ENCODE results near the gene WNT11.

Gene WNT11

DNA sequence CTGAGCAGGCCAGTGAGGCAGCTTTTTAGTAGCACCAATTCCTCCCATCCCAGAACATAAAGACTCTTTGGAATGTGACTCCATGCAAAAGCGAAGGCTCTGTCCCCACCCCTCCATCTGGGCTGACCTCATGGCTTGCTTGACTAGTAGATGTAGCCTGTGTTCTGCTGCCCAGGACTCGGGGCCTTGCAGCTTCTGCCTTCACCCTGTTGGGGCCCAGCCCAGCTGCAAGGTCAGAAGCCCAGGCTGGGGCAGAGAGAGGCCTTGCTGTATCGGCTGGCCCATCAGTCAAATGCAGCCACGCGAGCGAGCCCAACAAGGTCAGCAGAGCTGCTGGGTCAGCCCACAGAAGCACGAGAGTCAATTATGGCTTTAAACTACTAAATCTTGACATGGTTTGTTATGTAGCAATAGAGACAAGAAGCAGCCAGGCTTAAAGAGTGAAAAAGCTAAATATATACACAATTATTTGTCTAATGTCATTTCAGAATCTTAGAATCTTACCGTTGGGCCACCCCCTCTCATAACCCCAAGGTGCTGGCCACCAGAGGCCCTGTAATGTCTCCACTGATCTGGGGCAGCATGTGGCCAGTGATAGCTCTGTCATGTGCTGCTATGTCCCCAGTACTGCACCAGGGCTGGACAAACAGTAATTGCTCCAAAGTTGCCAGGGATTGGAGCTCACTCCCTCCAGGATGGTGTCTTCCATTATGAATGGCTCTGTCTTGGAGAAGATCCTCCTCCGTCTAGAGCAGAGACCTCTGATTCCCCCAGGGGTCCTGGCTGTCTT is 10.4 kb upstream of the WNT11 start:
- Histone ChIP-seq H3K9ac (ENCODE audit: low read length) (no peak overlapping the region), H3K4me1 (ENCODE audit: low read length) (no peaks in the 10 kb centered on the region), H3F3A (ENCODE audit: insufficient read depth, low read length) (no peaks in the 10 kb centered on the region), H2AFZ (ENCODE audit: low read length) (no peak overlapping the region), H3K4me3 (ENCODE audit: low read length) (no peak overlapping the region), H3K27ac (ENCODE audit: low read length) (no peak overlapping the region), H3K36me3 (replicated peaks; ENCODE audit: insufficient read depth, low read length) (no peaks in the 10 kb centered on the region), H3K9me3 (replicated peaks; ENCODE audit: insufficient read depth, low read length) (no peaks in the 10 kb centered on the region), H3K4me2 (ENCODE audit: low read depth, low read length) (no peak overlapping the region), H3K9me2 (replicated peaks; ENCODE audit: insufficient read depth, low read length) (no peaks in the 10 kb centered on the region), H3K79me2 (ENCODE audit: low read length) (no peaks in the 10 kb centered on the region), H3K27me3 (replicated peaks; ENCODE audit: insufficient read depth, low read length) (peaks cover 4% of the 10 kb centered on the region), H4K20me1 (ENCODE audit: insufficient read depth, low read length) (no peaks in the 10 kb centered on the region)
- TF ChIP-seq EZH2 (optimal IDR thresholded peaks at IDR 0.05; ENCODE audit: low read depth, low read length): no peak
- TF ChIP-seq, protein P1, sequence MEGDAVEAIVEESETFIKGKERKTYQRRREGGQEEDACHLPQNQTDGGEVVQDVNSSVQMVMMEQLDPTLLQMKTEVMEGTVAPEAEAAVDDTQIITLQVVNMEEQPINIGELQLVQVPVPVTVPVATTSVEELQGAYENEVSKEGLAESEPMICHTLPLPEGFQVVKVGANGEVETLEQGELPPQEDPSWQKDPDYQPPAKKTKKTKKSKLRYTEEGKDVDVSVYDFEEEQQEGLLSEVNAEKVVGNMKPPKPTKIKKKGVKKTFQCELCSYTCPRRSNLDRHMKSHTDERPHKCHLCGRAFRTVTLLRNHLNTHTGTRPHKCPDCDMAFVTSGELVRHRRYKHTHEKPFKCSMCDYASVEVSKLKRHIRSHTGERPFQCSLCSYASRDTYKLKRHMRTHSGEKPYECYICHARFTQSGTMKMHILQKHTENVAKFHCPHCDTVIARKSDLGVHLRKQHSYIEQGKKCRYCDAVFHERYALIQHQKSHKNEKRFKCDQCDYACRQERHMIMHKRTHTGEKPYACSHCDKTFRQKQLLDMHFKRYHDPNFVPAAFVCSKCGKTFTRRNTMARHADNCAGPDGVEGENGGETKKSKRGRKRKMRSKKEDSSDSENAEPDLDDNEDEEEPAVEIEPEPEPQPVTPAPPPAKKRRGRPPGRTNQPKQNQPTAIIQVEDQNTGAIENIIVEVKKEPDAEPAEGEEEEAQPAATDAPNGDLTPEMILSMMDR (IDR thresholded peaks at IDR 0.05; ENCODE audit: low read length): no peak
- no peak for TF ChIP-seq EZH2phosphoT487 (IDR thresholded peaks at IDR 0.05; ENCODE audit: low read length)
- no peak for DNase-seq

DNA sequence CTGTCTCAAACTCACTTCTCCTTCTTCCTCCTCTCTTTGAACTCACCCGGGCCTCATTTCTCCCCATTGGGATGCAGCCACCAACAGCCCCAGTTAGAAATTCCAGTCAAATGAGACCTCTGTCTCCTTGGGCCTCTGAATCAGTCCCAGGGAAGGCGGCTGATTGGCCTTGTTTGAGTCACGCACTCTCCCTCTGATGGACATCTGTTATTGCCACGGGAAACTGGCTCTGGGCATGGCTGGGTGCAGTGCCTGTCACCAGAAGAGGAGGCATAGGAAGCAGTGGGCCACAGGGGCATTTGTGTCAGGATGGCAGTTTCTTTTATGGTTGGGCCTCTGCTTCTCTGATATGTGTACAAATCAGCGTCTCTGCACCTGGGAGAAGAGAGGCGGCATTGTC is 9.6 kb upstream of the WNT11 start:
- H3F3A ChIP-seq (ENCODE audit: insufficient read depth, low read length): no peaks in the 10 kb centered on the region
- H3K9me2 ChIP-seq (replicated peaks; ENCODE audit: insufficient read depth, low read length): no peaks in the 10 kb centered on the region
- DNase-seq: no peak
- no peaks in the 10 kb centered on the region for H3K4me1 ChIP-seq (ENCODE audit: low read length)
- no peak overlapping the region for H3K27ac ChIP-seq (ENCODE audit: low read length)
- H3K9ac ChIP-seq (ENCODE audit: low read length): no peak overlapping the region
- no peak overlapping the region for H3K4me3 ChIP-seq (ENCODE audit: low read length)
- H3K4me2 ChIP-seq (ENCODE audit: low read depth, low read length): no peak overlapping the region
- no peaks in the 10 kb centered on the region for H3K9me3 ChIP-seq (replicated peaks; ENCODE audit: insufficient read depth, low read length)
- H2AFZ ChIP-seq (ENCODE audit: low read length): no peak overlapping the region
- H3K79me2 ChIP-seq (ENCODE audit: low read length): no peaks in the 10 kb centered on the region
- no peaks in the 10 kb centered on the region for H3K36me3 ChIP-seq (replicated peaks; ENCODE audit: insufficient read depth, low read length)
- no peaks in the 10 kb centered on the region for H4K20me1 ChIP-seq (ENCODE audit: insufficient read depth, low read length)
- peaks cover 12% of the 10 kb centered on the region for H3K27me3 ChIP-seq (replicated peaks; ENCODE audit: insufficient read depth, low read length)
- no peak for TF ChIP-seq EZH2 (optimal IDR thresholded peaks at IDR 0.05; ENCODE audit: low read depth, low read length)

DNA sequence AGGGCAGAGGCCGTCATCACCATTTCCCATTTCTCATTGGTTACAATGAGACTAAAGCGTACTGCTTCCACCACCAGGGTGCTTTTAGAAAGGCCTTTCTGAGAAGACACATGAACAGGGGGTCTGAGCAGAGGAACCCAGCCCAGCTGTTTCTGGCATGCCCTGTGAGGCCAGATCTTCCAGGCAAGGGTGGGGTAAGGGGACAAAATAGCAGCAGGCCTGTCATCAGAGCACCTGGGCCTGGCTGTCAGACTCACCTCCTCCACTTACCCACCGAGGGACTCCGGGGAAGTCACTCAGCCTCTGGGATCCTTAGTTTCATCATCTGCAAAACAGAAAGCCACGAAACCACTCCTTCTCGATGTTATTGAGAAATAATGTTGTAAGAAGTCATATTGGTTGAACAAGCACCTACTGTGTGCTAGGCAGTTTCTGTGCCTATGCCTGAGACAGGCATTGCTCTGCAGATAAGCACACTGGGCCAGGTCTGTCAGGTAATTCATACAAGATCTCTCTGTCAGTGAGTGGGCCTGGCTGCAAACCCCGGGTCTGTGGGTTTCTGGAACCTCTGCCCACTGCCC is 8.8 kb upstream of the WNT11 start:
- no peak overlapping the region for H3K4me3 ChIP-seq (ENCODE audit: low read length)
- no peaks in the 10 kb centered on the region for H3K9me2 ChIP-seq (replicated peaks; ENCODE audit: insufficient read depth, low read length)
- no peak for TF ChIP-seq EZH2 (optimal IDR thresholded peaks at IDR 0.05; ENCODE audit: low read depth, low read length)
- TF ChIP-seq, protein P1 (IDR thresholded peaks at IDR 0.05; ENCODE audit: low read length): no peak
- no peak for TF ChIP-seq EZH2phosphoT487 (IDR thresholded peaks at IDR 0.05; ENCODE audit: low read length)
- no peak overlapping the region for H3K9ac ChIP-seq (ENCODE audit: low read length)
- peaks cover 16% of the 10 kb centered on the region for H3K27me3 ChIP-seq (replicated peaks; ENCODE audit: insufficient read depth, low read length)
- no peak overlapping the region for H3K4me2 ChIP-seq (ENCODE audit: low read depth, low read length)
- H2AFZ ChIP-seq (ENCODE audit: low read length): no peak overlapping the region
- no peaks in the 10 kb centered on the region for H3K79me2 ChIP-seq (ENCODE audit: low read length)
- H3K4me1 ChIP-seq (ENCODE audit: low read length): no peaks in the 10 kb centered on the region
- no peak overlapping the region for H3K27ac ChIP-seq (ENCODE audit: low read length)
- H4K20me1 ChIP-seq (ENCODE audit: insufficient read depth, low read length): no peaks in the 10 kb centered on the region
- H3K36me3 ChIP-seq (replicated peaks; ENCODE audit: insufficient read depth, low read length): no peaks in the 10 kb centered on the region
- H3K9me3 ChIP-seq (replicated peaks; ENCODE audit: insufficient read depth, low read length): no peaks in the 10 kb centered on the region
- no peaks in the 10 kb centered on the region for H3F3A ChIP-seq (ENCODE audit: insufficient read depth, low read length)
- DNase-seq: no peak

DNA sequence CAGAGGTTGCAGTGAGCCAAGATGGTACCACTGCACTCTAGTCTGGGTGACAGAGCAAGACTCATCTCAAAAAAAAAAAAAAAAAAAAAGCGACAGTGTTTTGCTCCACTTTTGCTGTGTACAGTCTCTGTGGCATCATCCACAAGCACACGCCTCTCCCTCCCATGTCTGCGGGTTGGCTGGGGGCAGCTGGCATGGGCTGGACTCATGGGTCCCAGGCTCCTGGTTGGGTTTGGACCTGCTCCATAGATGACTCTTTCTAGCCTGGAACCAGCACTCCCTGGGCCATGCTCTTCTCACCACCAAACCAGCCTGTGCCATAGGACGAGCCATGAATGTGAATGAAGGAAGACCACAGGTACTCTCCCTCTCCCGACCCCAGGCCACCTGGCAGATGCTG is 7.9 kb upstream of the WNT11 start:
- Histone ChIP-seq H3K79me2 (ENCODE audit: low read length) (no peaks in the 10 kb centered on the region), H4K20me1 (ENCODE audit: insufficient read depth, low read length) (no peaks in the 10 kb centered on the region), H2AFZ (ENCODE audit: low read length) (no peak overlapping the region), H3K36me3 (replicated peaks; ENCODE audit: insufficient read depth, low read length) (no peaks in the 10 kb centered on the region), H3K27ac (ENCODE audit: low read length) (no peak overlapping the region), H3K4me1 (ENCODE audit: low read length) (no peaks in the 10 kb centered on the region), H3K9me3 (replicated peaks; ENCODE audit: insufficient read depth, low read length) (no peaks in the 10 kb centered on the region), H3K4me3 (ENCODE audit: low read length) (no peak overlapping the region), H3K9me2 (replicated peaks; ENCODE audit: insufficient read depth, low read length) (no peaks in the 10 kb centered on the region), H3K27me3 (replicated peaks; ENCODE audit: insufficient read depth, low read length) (peaks cover 18% of the 10 kb centered on the region), H3K4me2 (ENCODE audit: low read depth, low read length) (no peak overlapping the region), H3F3A (ENCODE audit: insufficient read depth, low read length) (no peaks in the 10 kb centered on the region), H3K9ac (ENCODE audit: low read length) (no peak overlapping the region)
- no peak for DNase-seq
- TF ChIP-seq, protein P1 (IDR thresholded peaks at IDR 0.05; ENCODE audit: low read length): no peak
- TF ChIP-seq EZH2 (optimal IDR thresholded peaks at IDR 0.05; ENCODE audit: low read depth, low read length) (no peak), EZH2phosphoT487 (IDR thresholded peaks at IDR 0.05; ENCODE audit: low read length) (no peak)

Data from MM.1S (cell line).